22Rv1 (cell line): ENCODE measurements around the gene DZIP1L.

Source experiments
- H3K27ac ChIP-seq: fragments of 450-650 bp; 2 replicates; pipeline ENCODE4 v1.5.1; 2017
- CTCF ChIP-seq: fragments of 450-650 bp; IDR thresholded peaks from 2 replicates; pipeline ENCODE4 v1.5.1; 2017; ENCODE audit warnings: mild to moderate bottlenecking
- ZFX ChIP-seq: fragments of 450-650 bp; IDR thresholded peaks from 2 replicates; pipeline ENCODE4 v1.6.1; 2017; ENCODE audit warnings: antibody characterized with exemption, borderline replicate concordance

DZIP1L gene

GRCh38 chr3:138125548-138126221, 10.3 kb upstream of the DZIP1L start:
- no peak for TF ChIP-seq ZFX
- no peak overlapping the region for H3K27ac ChIP-seq

- TF ChIP-seq ZFX (no peak), CTCF (no peak)
- H3K27ac ChIP-seq: no peak overlapping the region
Measured at GRCh38 chr3:138124706-138125355, 9.4 kb upstream of the DZIP1L start.

- H3K27ac ChIP-seq: no peak overlapping the region
- TF ChIP-seq ZFX (no peak), CTCF (no peak)
Measured at GRCh38 chr3:138124188-138124587, 8.8 kb upstream of the DZIP1L start.

- no peak overlapping the region for H3K27ac ChIP-seq
- TF ChIP-seq CTCF (no peak), ZFX (no peak)
Measured at GRCh38 chr3:138119423-138119766, 4.0 kb upstream of the DZIP1L start.

GRCh38 chr3:138118612-138119422, 3.4 kb upstream of the DZIP1L start:
- no peak overlapping the region for H3K27ac ChIP-seq
- no peak for TF ChIP-seq ZFX
- TF ChIP-seq CTCF: peak; percentile 91

GRCh38 chr3:138114431-138114918, 933 bp downstream of the DZIP1L start:
- TF ChIP-seq CTCF (no peak), ZFX (no peak)
- H3K27ac ChIP-seq: no peak overlapping the region

- TF ChIP-seq ZFX (no peak), CTCF (no peak)
- no peak overlapping the region for H3K27ac ChIP-seq
Measured at GRCh38 chr3:138113326-138113725, 2.1 kb downstream of the DZIP1L start.
